ENCODE data around the gene SLC25A26. TPM values are rescaled to one million over a fixed set of nuclear protein-coding genes. Genes with fewer than 3 reads are reported as not detected.

SLC25A26 gene
- polyA plus RNA-seq, 1 donor (not counting 4 experiments of a cell fraction or from before 2014, with no cell fraction given), result 25.2 TPM

DNA sequence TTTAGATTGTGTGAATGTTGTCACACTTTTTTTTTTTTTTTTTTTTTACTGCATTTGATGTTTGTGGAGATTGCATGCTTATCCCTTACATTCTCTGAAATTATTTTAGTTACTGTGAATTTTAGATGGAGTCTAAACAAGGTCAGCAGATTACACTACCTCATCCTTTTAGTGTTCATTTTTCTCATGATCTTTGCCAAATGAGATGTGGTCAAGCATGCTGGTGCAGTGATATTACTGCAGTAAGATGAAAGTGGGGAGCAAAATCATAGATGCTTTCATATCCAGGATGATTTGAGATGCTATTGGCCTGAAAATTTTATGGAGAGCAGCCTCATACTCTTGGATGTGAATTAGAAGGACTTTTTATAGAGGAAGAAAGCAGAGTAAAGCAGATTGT is 45.8 kb downstream of the SLC25A26 start:
- no peak overlapping the region for H3K9ac ChIP-seq (ENCODE audit: control insufficient read depth, extremely low read depth, insufficient read depth, low read length)
- DNase-seq (ENCODE audit: low read depth, low spot score) (no peak), FAIRE-seq (no peak)
- H3K4me1 ChIP-seq (ENCODE audit: control insufficient read depth, extremely low read depth, insufficient read depth, low read length), result no peaks in the 10 kb centered on the region
- H3K9me1 ChIP-seq (ENCODE audit: control insufficient read depth, extremely low read depth, insufficient read depth, low read length), result no peaks in the 10 kb centered on the region
- TF ChIP-seq, protein P1, sequence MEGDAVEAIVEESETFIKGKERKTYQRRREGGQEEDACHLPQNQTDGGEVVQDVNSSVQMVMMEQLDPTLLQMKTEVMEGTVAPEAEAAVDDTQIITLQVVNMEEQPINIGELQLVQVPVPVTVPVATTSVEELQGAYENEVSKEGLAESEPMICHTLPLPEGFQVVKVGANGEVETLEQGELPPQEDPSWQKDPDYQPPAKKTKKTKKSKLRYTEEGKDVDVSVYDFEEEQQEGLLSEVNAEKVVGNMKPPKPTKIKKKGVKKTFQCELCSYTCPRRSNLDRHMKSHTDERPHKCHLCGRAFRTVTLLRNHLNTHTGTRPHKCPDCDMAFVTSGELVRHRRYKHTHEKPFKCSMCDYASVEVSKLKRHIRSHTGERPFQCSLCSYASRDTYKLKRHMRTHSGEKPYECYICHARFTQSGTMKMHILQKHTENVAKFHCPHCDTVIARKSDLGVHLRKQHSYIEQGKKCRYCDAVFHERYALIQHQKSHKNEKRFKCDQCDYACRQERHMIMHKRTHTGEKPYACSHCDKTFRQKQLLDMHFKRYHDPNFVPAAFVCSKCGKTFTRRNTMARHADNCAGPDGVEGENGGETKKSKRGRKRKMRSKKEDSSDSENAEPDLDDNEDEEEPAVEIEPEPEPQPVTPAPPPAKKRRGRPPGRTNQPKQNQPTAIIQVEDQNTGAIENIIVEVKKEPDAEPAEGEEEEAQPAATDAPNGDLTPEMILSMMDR (optimal IDR thresholded peaks at IDR 0.05 in 1 of 3, IDR thresholded peaks at IDR 0.05 in 1 of 3, conservative IDR thresholded peaks at IDR 0.05 in 1 of 3; ENCODE audit: extremely low read depth in 1 of 3, insufficient read depth in 2 of 3, low read length in 3 of 3), result no peak
- TF ChIP-seq EZH2 (IDR thresholded peaks at IDR 0.05; ENCODE audit: low read length), result no peak
- peaks cover 0 to 2% of the 10 kb centered on the region in 2 experiments for H3K36me3 ChIP-seq (ENCODE audit: control insufficient read depth in 2 of 2, extremely low read depth in 1 of 2, insufficient read depth in 2 of 2, low read length in 2 of 2)
- H3K27ac ChIP-seq (ENCODE audit: control insufficient read depth, insufficient read depth, low read length), result no peak overlapping the region
- H2AFZ ChIP-seq (ENCODE audit: control insufficient read depth, low read length), result no peak overlapping the region
- no peaks in the 10 kb centered on the region for H3K79me2 ChIP-seq (ENCODE audit: control insufficient read depth, insufficient read depth, low read length)
- H3K4me2 ChIP-seq (ENCODE audit: control insufficient read depth, extremely low read depth, insufficient read depth, low read depth, low read length), result no peak overlapping the region
- no peaks in the 10 kb centered on the region for H3K9me3 ChIP-seq (ENCODE audit: control insufficient read depth, low read depth, low read length)
- no peaks in the 10 kb centered on the region for H3K27me3 ChIP-seq (ENCODE audit: control insufficient read depth, extremely low read depth, insufficient read depth, low read length)
- H3K4me3 ChIP-seq (ENCODE audit: control insufficient read depth in 2 of 3, extremely low read depth in 1 of 3, insufficient read depth in 2 of 3, low read depth in 1 of 3, low read length in 3 of 3), result no peak overlapping the region
- dilution Hi-C loops (cut with MboI; ENCODE audit: extremely low pct_ligation_motif_present, low sequenced_read_pairs), result no loop called here
- peaks cover 1% of the 10 kb centered on the region for H4K20me1 ChIP-seq (ENCODE audit: control insufficient read depth, extremely low read depth, insufficient read depth, low read length)

DNA sequence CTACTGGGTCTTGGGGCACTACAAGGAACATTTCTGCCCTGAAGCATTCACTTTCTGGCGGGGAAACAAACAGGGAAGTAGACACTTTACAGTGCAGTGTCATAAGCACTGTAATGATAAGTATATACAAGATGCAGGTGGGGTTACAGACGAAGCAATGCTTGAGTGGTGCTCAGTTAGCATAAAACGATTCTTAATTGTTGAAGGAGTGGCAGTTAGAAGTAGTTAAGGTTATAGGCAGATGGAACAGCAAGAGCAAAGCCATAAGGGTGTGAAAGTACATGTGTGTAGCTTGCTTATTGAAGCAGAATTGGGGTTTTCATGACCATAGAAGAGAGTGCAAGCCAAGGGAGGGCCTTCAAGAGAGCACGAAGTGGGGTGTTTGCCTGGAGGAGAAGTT is 46.2 kb downstream of the SLC25A26 start:
- dilution Hi-C loops (cut with MboI; ENCODE audit: extremely low pct_ligation_motif_present, low sequenced_read_pairs), result no loop called here
- Histone ChIP-seq H3K9me1 (ENCODE audit: control insufficient read depth, extremely low read depth, insufficient read depth, low read length) (no peaks in the 10 kb centered on the region), H3K36me3 (ENCODE audit: control insufficient read depth in 2 of 2, extremely low read depth in 1 of 2, insufficient read depth in 2 of 2, low read length in 2 of 2) (peaks cover 0 to 2% of the 10 kb centered on the region in 2 experiments), H3K4me1 (ENCODE audit: control insufficient read depth, extremely low read depth, insufficient read depth, low read length) (no peaks in the 10 kb centered on the region), H3K79me2 (ENCODE audit: control insufficient read depth, insufficient read depth, low read length) (no peaks in the 10 kb centered on the region), H3K9ac (ENCODE audit: control insufficient read depth, extremely low read depth, insufficient read depth, low read length) (no peak overlapping the region), H3K4me2 (ENCODE audit: control insufficient read depth, extremely low read depth, insufficient read depth, low read depth, low read length) (no peak overlapping the region), H4K20me1 (ENCODE audit: control insufficient read depth, extremely low read depth, insufficient read depth, low read length) (no peaks in the 10 kb centered on the region), H2AFZ (ENCODE audit: control insufficient read depth, low read length) (no peak overlapping the region), H3K9me3 (ENCODE audit: control insufficient read depth, low read depth, low read length) (no peaks in the 10 kb centered on the region), H3K27me3 (ENCODE audit: control insufficient read depth, extremely low read depth, insufficient read depth, low read length) (no peaks in the 10 kb centered on the region), H3K27ac (ENCODE audit: control insufficient read depth, insufficient read depth, low read length) (no peak overlapping the region), H3K4me3 (ENCODE audit: control insufficient read depth in 2 of 3, extremely low read depth in 1 of 3, insufficient read depth in 2 of 3, low read depth in 1 of 3, low read length in 3 of 3) (no peak overlapping the region)
- DNase-seq (ENCODE audit: low read depth, low spot score), result no peak
- TF ChIP-seq EZH2 (IDR thresholded peaks at IDR 0.05; ENCODE audit: low read length), result no peak
- TF ChIP-seq, protein P1 (optimal IDR thresholded peaks at IDR 0.05 in 1 of 3, IDR thresholded peaks at IDR 0.05 in 1 of 3, conservative IDR thresholded peaks at IDR 0.05 in 1 of 3; ENCODE audit: extremely low read depth in 1 of 3, insufficient read depth in 2 of 3, low read length in 3 of 3), result no peak
- no peak for FAIRE-seq
